ENCODE data around the gene PDXDC1. TPM values are rescaled to one million over a fixed set of nuclear protein-coding genes. Genes with fewer than 3 reads are reported as not detected.
"Not testable (repeated sequence)": the region's sequence is repeated elsewhere in the genome, so short reads cannot be mapped to it uniquely, and the experiment has no call there.

PDXDC1 gene
- total and polyA plus RNA-seq, 9 of the 15 experiments (the other 6 are each of a cell fraction or from before 2014, with no cell fraction given): 5.1 to 95.4 (median 45.8) TPM

GRCh38 chr16:14974656-14975417 is at the start of gene PDXDC1 (continued):
- TF ChIP-seq ZNF639 (CRISPR knock-in tag; conservative IDR thresholded peaks at IDR 0.05 in 1 of 2, IDR thresholded peaks at IDR 0.05 in 1 of 2) (peak in 1 of 2 experiments; percentile 86; a peak in 2 of 4 replicates), NONO (IDR thresholded peaks at IDR 0.05; ENCODE audit: low read depth in 2 of 2, low read length in 1 of 2) (peak; percentile 82 to 98), BRD4 (IDR thresholded peaks at IDR 0.05) (0 out of 2 replicates have a peak, but pooled peaks have one; percentile 48), UBTF (IDR thresholded peaks at IDR 0.05; ENCODE audit: borderline replicate concordance in 1 of 2, low read depth in 2 of 2, low read length in 2 of 2) (peak; percentile 49 to 85; a peak in 2 of 4 replicates), HNRNPL (IDR thresholded peaks at IDR 0.05; ENCODE audit: low read depth, low read length) (peak; percentile 81; the same call in 1 of the 2 replicates), POLR2G (IDR thresholded peaks at IDR 0.05; ENCODE audit: low read depth, low read length) (peak; percentile 92), CHD1 (IDR thresholded peaks at IDR 0.05; ENCODE audit: low read length) (peak; percentile 37), POLR2A (conservative IDR thresholded peaks at IDR 0.05) (peak; percentile 85), BCLAF1 (IDR thresholded peaks at IDR 0.05; ENCODE audit: borderline replicate concordance in 1 of 2, control insufficient read depth in 1 of 2, low read depth in 2 of 2, low read length in 1 of 2) (peak in 1 of 2 experiments; percentile 94; a peak in 2 of 4 replicates), PHF20 (IDR thresholded peaks at IDR 0.05; ENCODE audit: partially characterized antibody) (peak; percentile 70), ESRRA (IDR thresholded peaks at IDR 0.05; ENCODE audit: borderline replicate concordance, low read depth) (peak; percentile 41; the same call in 1 of the 2 replicates), ATF3 (IDR thresholded peaks at IDR 0.05) (peak; percentile 24; the same call in 1 of the 2 replicates), ASH1L (IDR thresholded peaks at IDR 0.05; ENCODE audit: borderline replicate concordance, low read depth, partially characterized antibody) (peak; percentile 70), HDAC1 (IDR thresholded peaks at IDR 0.05) (peak in 1 of 2 experiments; percentile 78; a peak in 2 of 4 replicates), DPF2 (IDR thresholded peaks at IDR 0.05) (peak; percentile 10; the same call in 1 of the 2 replicates), FOXP1 (CRISPR knock-in tag; IDR thresholded peaks at IDR 0.05) (peak; percentile 72), ZBTB1 (CRISPR knock-in tag; IDR thresholded peaks at IDR 0.05; ENCODE audit: borderline replicate concordance, low read depth) (peak; percentile 82; the same call in 1 of the 2 replicates)
- TF ChIP-seq ATF3 (CRISPR knock-in tag; conservative IDR thresholded peaks at IDR 0.05): not testable (repeated sequence)

All from K562 (cell line).